CD4-positive, CD25-positive, alpha-beta regulatory T cell (primary cell): ENCODE data around the gene LIG1. TPM values are rescaled to one million over a fixed set of nuclear protein-coding genes. Genes with fewer than 3 reads are reported as not detected.

Source experiments
- ATAC-seq, 2 donors: fragments of 150-1000 bp; cut with Tn5 transposase; one replicate each; pipeline ENCODE4 v1.10.0; 2021; ENCODE audit warnings: low read depth in 2 of 2, moderate number of reproducible peaks in 2 of 2, moderate library complexity in 1 of 2
- DNase-seq, 3 donors: peaks; one replicate each; pipeline versions ENCODE4 v3.0.0 to v3.0.0-alpha.2; 2012 to 2022; ENCODE audit warnings: mixed read lengths in 1 of 3
- H3K27ac ChIP-seq: one replicate; pipeline ENCODE4 v1.7.0; 2013; ENCODE audit warnings: mild to moderate bottlenecking, low read length; ENCODE audit not compliant: insufficient read depth, poor library complexity, severe bottlenecking
- H3K27me3 ChIP-seq: one replicate; pipeline ENCODE4 v1.7.0; 2013; ENCODE audit warnings: low read length; ENCODE audit not compliant: control insufficient read depth, insufficient read depth
- H3K36me3 ChIP-seq: one replicate; pipeline ENCODE4 v1.7.0; 2013; ENCODE audit warnings: mild to moderate bottlenecking, low read length, moderate library complexity; ENCODE audit not compliant: control insufficient read depth, insufficient read depth
- H3K4me1 ChIP-seq: 2 replicates; pipeline ENCODE4 v1.7.0; 2013; ENCODE audit warnings: mild to moderate bottlenecking, low read length; ENCODE audit not compliant: insufficient read depth, control insufficient read depth, poor library complexity, severe bottlenecking
- H3K4me3 ChIP-seq: one replicate; pipeline ENCODE4 v1.7.0; 2013; ENCODE audit warnings: low read depth, mild to moderate bottlenecking, low read length, moderate library complexity
- H3K9me3 ChIP-seq, 2 experiments: 1 replicate in 1 of 2; 2 replicates in 1 of 2; pipeline ENCODE4 v1.7.0; 2013; ENCODE audit warnings: low read length in 2 of 2, mild to moderate bottlenecking in 1 of 2, moderate library complexity in 1 of 2; ENCODE audit not compliant: control insufficient read depth in 2 of 2
- H3K27ac Mint-ChIP-seq, 3 donors: one replicate each; pipeline ENCODE4 v1.8.0; 2020 to 2022; ENCODE audit warnings: mild to moderate bottlenecking in 3 of 3, mixed read lengths in 3 of 3, moderate library complexity in 2 of 3
- H3K27me3 Mint-ChIP-seq: one replicate; pipeline ENCODE4 v1.8.0; 2022; ENCODE audit warnings: mild to moderate bottlenecking, mixed read lengths
- H3K36me3 Mint-ChIP-seq: one replicate; pipeline ENCODE4 v1.8.0; 2020; ENCODE audit warnings: mixed read lengths
- H3K4me1 Mint-ChIP-seq, 4 donors: one replicate each; pipeline ENCODE4 v1.8.0; 2020 to 2022; ENCODE audit warnings: mixed read lengths in 4 of 4, mild to moderate bottlenecking in 1 of 4
- H3K4me3 Mint-ChIP-seq, 4 donors: one replicate each; pipeline ENCODE4 v1.8.0; 2020 to 2022; ENCODE audit warnings: mild to moderate bottlenecking in 4 of 4, mixed read lengths in 4 of 4, moderate library complexity in 3 of 4
- H3K9me3 Mint-ChIP-seq, 7 donors: one replicate each; pipeline ENCODE4 v1.8.0; 2020 to 2022; ENCODE audit warnings: mixed read lengths in 7 of 7, mild to moderate bottlenecking in 3 of 7, moderate library complexity in 2 of 7
- polyA plus RNA-seq, 4 donors: library from polyadenylated mRNA; unstranded; fragments of 300-500 nt; fragmentation: Illumina TruSeq; gene quantifications; one replicate each; pipeline ENCODE4 v1.2.3, GENCODE V29; 2021
- total RNA-seq: library from RNA; stranded (reverse); gene quantifications from one replicate; pipeline ENCODE4 v1.2.3, GENCODE V29; 2022

LIG1 gene
- total and polyA plus RNA-seq, 5 donors from 2014 or later = 24.9 to 68.2 (median 30.3) TPM

GRCh38 chr19:48133094-48133493, 37.0 kb downstream of the LIG1 start:
- H3K36me3 Mint-ChIP-seq = peaks cover 32% of the 10 kb centered on the region
- no peaks in the 10 kb centered on the region for H3K27me3 Mint-ChIP-seq
- H3K4me1 Mint-ChIP-seq = no peaks in the 10 kb centered on the region
- no peak overlapping the region for H3K27ac Mint-ChIP-seq
- DNase-seq = no peak
- Histone ChIP-seq H3K27ac (no peak overlapping the region), H3K9me3 (no peaks in the 10 kb centered on the region), H3K36me3 (peaks cover 50% of the 10 kb centered on the region), H3K4me1 (no peaks in the 10 kb centered on the region), H3K4me3 (no peak overlapping the region), H3K27me3 (no peaks in the 10 kb centered on the region)
- no peak for ATAC-seq
- H3K4me3 Mint-ChIP-seq = no peak overlapping the region
- H3K9me3 Mint-ChIP-seq = no peaks in the 10 kb centered on the region

GRCh38 chr19:48127561-48127960, 42.6 kb downstream of the LIG1 start:
- H3K4me1 Mint-ChIP-seq = peaks cover 0 to 2% (median 0%) of the 10 kb centered on the region in 4 donors
- no peaks in the 10 kb centered on the region for H3K9me3 ChIP-seq
- no peak overlapping the region for H3K4me3 Mint-ChIP-seq
- peaks cover 0 to 4% (median 0%) of the 10 kb centered on the region in 7 donors for H3K9me3 Mint-ChIP-seq
- H3K4me1 ChIP-seq = no peaks in the 10 kb centered on the region
- no peaks in the 10 kb centered on the region for H3K27me3 Mint-ChIP-seq
- H3K36me3 ChIP-seq = peaks cover 63% of the 10 kb centered on the region
- no peaks in the 10 kb centered on the region for H3K27me3 ChIP-seq
- H3K36me3 Mint-ChIP-seq = peaks cover 51% of the 10 kb centered on the region
- no peak overlapping the region for H3K4me3 ChIP-seq
- ATAC-seq (no peak), DNase-seq (no peak)
- H3K27ac Mint-ChIP-seq = peak overlapping the region in 1 of 3 donors; percentile 38
- H3K27ac ChIP-seq = no peak overlapping the region

- Mint-ChIP-seq H3K27ac (peak overlapping the region in 1 of 3 donors; percentile 62), H3K36me3 (peaks cover 57% of the 10 kb centered on the region), H3K4me1 (peaks cover 0 to 8% (median 3%) of the 10 kb centered on the region in 4 donors), H3K9me3 (peaks cover 0 to 4% (median 0%) of the 10 kb centered on the region in 7 donors), H3K27me3 (no peaks in the 10 kb centered on the region), H3K4me3 (no peak overlapping the region)
- ATAC-seq (no peak), DNase-seq (peak in 1 of 3 donors; percentile 55)
- Histone ChIP-seq H3K27ac (no peak overlapping the region), H3K27me3 (no peaks in the 10 kb centered on the region), H3K9me3 (no peaks in the 10 kb centered on the region), H3K36me3 (peaks cover 41% of the 10 kb centered on the region), H3K4me1 (no peaks in the 10 kb centered on the region), H3K4me3 (no peak overlapping the region)
These were observed 46.1 kb downstream of the LIG1 start for GRCh38 chr19:48123907-48124651.

- H3K27me3 Mint-ChIP-seq = no peaks in the 10 kb centered on the region
- no peak for DNase-seq
- Histone ChIP-seq H3K27me3 (no peaks in the 10 kb centered on the region), H3K9me3 (no peaks in the 10 kb centered on the region), H3K27ac (no peak overlapping the region), H3K36me3 (peaks cover 28% of the 10 kb centered on the region), H3K4me1 (no peaks in the 10 kb centered on the region), H3K4me3 (no peak overlapping the region)
- H3K27ac Mint-ChIP-seq = peak overlapping the region in 2 of 3 donors; percentile 51 to 75
- H3K4me1 Mint-ChIP-seq = peaks cover 5 to 12% (median 8%) of the 10 kb centered on the region in 4 donors
- peaks cover 56% of the 10 kb centered on the region for H3K36me3 Mint-ChIP-seq
- H3K4me3 Mint-ChIP-seq = peak overlapping the region in 1 of 4 donors; percentile 21
- H3K9me3 Mint-ChIP-seq = no peaks in the 10 kb centered on the region
- ATAC-seq = no peak
These were observed 47.7 kb downstream of the LIG1 start for GRCh38 chr19:48122421-48122820.

GRCh38 chr19:48121909-48122371, 48.2 kb downstream of the LIG1 start:
- Mint-ChIP-seq H3K27me3 (no peaks in the 10 kb centered on the region), H3K36me3 (peaks cover 53% of the 10 kb centered on the region), H3K4me3 (peak overlapping the region in 1 of 4 donors; percentile 21), H3K4me1 (peaks cover 5 to 12% (median 8%) of the 10 kb centered on the region in 4 donors), H3K27ac (peak overlapping the region; percentile 69 to 86 (median 75)), H3K9me3 (no peaks in the 10 kb centered on the region)
- Histone ChIP-seq H3K36me3 (peaks cover 23% of the 10 kb centered on the region), H3K27ac (no peak overlapping the region), H3K9me3 (no peaks in the 10 kb centered on the region), H3K4me1 (no peaks in the 10 kb centered on the region), H3K27me3 (no peaks in the 10 kb centered on the region), H3K4me3 (no peak overlapping the region)
- no peak for ATAC-seq
- peak in 1 of 3 donors; percentile 27 for DNase-seq

- no peaks in the 10 kb centered on the region for H3K9me3 Mint-ChIP-seq
- Histone ChIP-seq H3K9me3 (no peaks in the 10 kb centered on the region), H3K4me1 (no peaks in the 10 kb centered on the region), H3K27me3 (no peaks in the 10 kb centered on the region), H3K36me3 (peaks cover 23% of the 10 kb centered on the region), H3K4me3 (no peak overlapping the region), H3K27ac (no peak overlapping the region)
- H3K4me1 Mint-ChIP-seq = peaks cover 5 to 12% (median 8%) of the 10 kb centered on the region in 4 donors
- H3K36me3 Mint-ChIP-seq = peaks cover 50% of the 10 kb centered on the region
- H3K4me3 Mint-ChIP-seq = no peak overlapping the region
- H3K27me3 Mint-ChIP-seq = no peaks in the 10 kb centered on the region
- DNase-seq (no peak), ATAC-seq (no peak)
- H3K27ac Mint-ChIP-seq = no peak overlapping the region
These were observed 49.1 kb downstream of the LIG1 start for GRCh38 chr19:48121066-48121465.

GRCh38 chr19:48120505-48120904, 49.6 kb downstream of the LIG1 start:
- Mint-ChIP-seq H3K36me3 (peaks cover 47% of the 10 kb centered on the region), H3K27me3 (no peaks in the 10 kb centered on the region), H3K4me3 (no peak overlapping the region), H3K27ac (no peak overlapping the region), H3K4me1 (peaks cover 5 to 10% (median 8%) of the 10 kb centered on the region in 4 donors), H3K9me3 (no peaks in the 10 kb centered on the region)
- no peak for ATAC-seq
- H3K9me3 ChIP-seq = no peaks in the 10 kb centered on the region
- peaks cover 23% of the 10 kb centered on the region for H3K36me3 ChIP-seq
- no peak overlapping the region for H3K4me3 ChIP-seq
- H3K27me3 ChIP-seq = no peaks in the 10 kb centered on the region
- no peaks in the 10 kb centered on the region for H3K4me1 ChIP-seq
- no peak for DNase-seq
- H3K27ac ChIP-seq = no peak overlapping the region

- Mint-ChIP-seq H3K9me3 (no peaks in the 10 kb centered on the region), H3K27me3 (no peaks in the 10 kb centered on the region), H3K4me1 (peaks cover 5 to 12% (median 10%) of the 10 kb centered on the region in 4 donors), H3K36me3 (peaks cover 42% of the 10 kb centered on the region), H3K27ac (peak overlapping the region; percentile 78 to 97 (median 87)), H3K4me3 (no peak overlapping the region)
- peaks cover 18% of the 10 kb centered on the region for H3K36me3 ChIP-seq
- no peaks in the 10 kb centered on the region for H3K9me3 ChIP-seq
- no peaks in the 10 kb centered on the region for H3K4me1 ChIP-seq
- H3K27me3 ChIP-seq = no peaks in the 10 kb centered on the region
- no peak overlapping the region for H3K4me3 ChIP-seq
- DNase-seq = no peak
- no peak for ATAC-seq
- no peak overlapping the region for H3K27ac ChIP-seq
These were observed 52.0 kb downstream of the LIG1 start for GRCh38 chr19:48118131-48118517.
